Heart right ventricle (tissue), 16 donors: ENCODE results near the gene MRPL44. TPM values are rescaled to one million over a fixed set of nuclear protein-coding genes. Genes with fewer than 3 reads are reported as not detected.
A peak's percentile ranks its signal among the peaks of the same experiment; 100 is the strongest.
"Not testable (repeated sequence)": the region's sequence is repeated elsewhere in the genome, so short reads cannot be mapped to it uniquely, and the experiment has no call there.

Source experiments
- ATAC-seq, 8 donors: fragments of 200-7000 bp; cut with Tn5 transposase; one replicate each; pipeline ENCODE4 v1.9.1; 2020; ENCODE audit warnings: mild to moderate bottlenecking in 8 of 8, moderate library complexity in 8 of 8, moderate number of reproducible peaks in 1 of 8
- DNase-seq, 2 donors: peaks; one replicate each; pipeline ENCODE4 v3.0.0-alpha.2; 2020
- H3K27ac ChIP-seq, 10 donors: fragments of 200-600 bp; sonication (generic) in 2 of 10; one replicate each; pipeline versions ENCODE4 v1.5.0 to v1.8.0; 2020 to 2022; ENCODE audit warnings: mild to moderate bottlenecking in 3 of 10
- H3K27me3 ChIP-seq, 7 donors: fragments of 200-600 bp; one replicate each; pipeline ENCODE4 v1.8.0; 2021 to 2022; ENCODE audit warnings: mild to moderate bottlenecking in 2 of 7
- H3K36me3 ChIP-seq, 9 donors: fragments of 200-600 bp; sonication (generic) in 1 of 9; one replicate each; pipeline versions ENCODE4 v1.5.0 to v1.8.0; 2020 to 2022; ENCODE audit warnings: mild to moderate bottlenecking in 2 of 9
- H3K4me1 ChIP-seq, 9 donors: fragments of 200-600 bp; sonication (generic) in 1 of 9; one replicate each; pipeline versions ENCODE4 v1.5.0 to v1.8.0; 2020 to 2022; ENCODE audit warnings: mild to moderate bottlenecking in 4 of 9
- H3K4me3 ChIP-seq, 10 donors: fragments of 200-600 bp; sonication (generic) in 2 of 10; one replicate each; pipeline versions ENCODE4 v1.5.0 to v1.8.0; 2020 to 2022; ENCODE audit warnings: mild to moderate bottlenecking in 7 of 10, moderate library complexity in 2 of 10
- H3K9me3 ChIP-seq, 11 donors: fragments of 200-600 bp in 10 of 11; sonication (generic) in 2 of 11; one replicate each; pipeline versions ENCODE4 v1.5.0 to v1.8.0; 2013 to 2022; ENCODE audit warnings: mild to moderate bottlenecking in 2 of 11, control low read depth in 1 of 11, moderate library complexity in 1 of 11
- WGBS, 2 donors: extraction: QIAGEN DNeasy Blood & Tissue Kit; methylation state at CpG; one replicate each; pipeline ENCODE4 v1.1.7; 2013; ENCODE audit warnings: inconsistent platforms in 1 of 2; 5-methylcytosine and 5-hydroxymethylcytosine counted together
- intact Hi-C, 10 donors: fragments of 100-400 bp; cut with DNase I; formaldehyde crosslinking; loops; one replicate each; pipeline versions ENCODE4 v1.11.1 to v1.14.2; 2022
- polyA plus RNA-seq, 2 donors: library from polyadenylated mRNA; stranded (reverse); fragments of 200-250 nt; gene quantifications; one replicate each; pipeline ENCODE4 v1.2.3, GENCODE V29; 2013
- total RNA-seq, 10 donors: library from RNA; stranded (reverse); fragmentation: NEBNext Ultra II Directional in 3 of 10; extraction: Animal tissue kit (Norgen Biotek cat#: 25700) in 3 of 10; gene quantifications; one replicate each; pipeline versions ENCODE4 v1.2.1 to v1.2.4, GENCODE V29; 2021 to 2023
- TF ChIP-seq, protein P1 (sequence below), 9 donors: fragments of 200-600 bp; sonication (generic) in 2 of 9; IDR thresholded peaks; one replicate each; pipeline versions ENCODE4 v1.5.0 to v1.8.0; 2021 to 2022; ENCODE audit warnings: antibody characterized with exemption in 9 of 9, mild to moderate bottlenecking in 5 of 9, moderate library complexity in 1 of 9
- donor health status: Arrhythmogenic right ventricular cardiomyopathy.
- donor health status: ischemic (EF 13 %, LVEDD 7.1; RV severe dilation, severe dysfunction).
- donor health status: healthy with polysubstance abuse.
- donor health status: DM: no; HTN: yes; CAD: no.
- donor health status: DM: no; HTN: no; CAD: no.
- donor health status: ischemic (EF 25% LVEDD 6.9; RV normal size, moderate dysfunction).
- donor health status: ischemic (EF 25% LVEDD 5.7; RV mildly dilated, moderate dysfunction).
- donor health status: healthy.
- donor health status: DM: yes; HTN: yes; CAD: no.
- donor health status: Ischemic cardiomyopathy.
- donor health status: ischemic (EF 35%, LVEDD 5.7; RV mildly dilated, moderate dysfunction).
- donor health status: nonischemic (EF 11% LVEDD 7.7; RV severe dilation, severe dysfunction).
- donor health status: DM: yes; HTN: yes; CAD: no.
- donor health status: PGD.
- donor health status: ischemic (EF 29% LVEDD 5.4; RV normal size, mild dysfunction).
- donor health status: nonischemic (EF 23%, LVEDD 6.1; RV moderate dilation, normal function).

Gene MRPL44
- total and polyA plus RNA-seq, 12 donors: 11.3 to 47.5 (median 39.5) TPM

DNA sequence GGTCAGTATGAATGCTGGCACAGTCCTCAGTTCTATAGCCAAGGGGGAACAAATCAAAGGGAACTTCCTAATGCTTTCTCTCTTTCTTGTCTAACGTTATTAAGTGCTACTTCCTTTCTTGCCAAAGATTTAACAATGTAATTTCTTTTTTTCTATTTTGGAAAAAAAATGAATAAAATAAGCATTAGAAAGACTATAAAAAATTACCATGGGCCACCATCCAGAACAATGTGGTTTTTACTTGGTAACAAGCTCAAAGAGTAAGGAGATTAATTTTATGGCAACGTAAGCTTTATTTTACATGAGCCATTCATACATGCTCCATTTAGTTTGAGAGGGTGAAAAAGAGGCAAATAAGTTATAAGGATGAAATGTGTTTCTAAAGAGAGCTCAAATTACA, 41.7 kb downstream of the MRPL44 start:
- intact Hi-C loops: loop anchor here in 2 of 10 donors (5.0 to 10.0 kb wide), 2 partner anchors 283 to 656 kb away; no protein-coding TSS in a partner anchor
- no peak for DNase-seq
- Histone ChIP-seq H3K27me3 (no peaks in the 10 kb centered on the region), H3K4me1 (peaks cover 0 to 8% (median 0%) of the 10 kb centered on the region in 9 donors), H3K27ac (no peak overlapping the region), H3K4me3 (no peak overlapping the region), H3K36me3 (peaks cover 0 to 50% (median 0%) of the 10 kb centered on the region in 9 donors), H3K9me3 (peaks cover 0 to 4% (median 0%) of the 10 kb centered on the region in 11 donors)
- no peak for ATAC-seq
- TF ChIP-seq, protein P1, sequence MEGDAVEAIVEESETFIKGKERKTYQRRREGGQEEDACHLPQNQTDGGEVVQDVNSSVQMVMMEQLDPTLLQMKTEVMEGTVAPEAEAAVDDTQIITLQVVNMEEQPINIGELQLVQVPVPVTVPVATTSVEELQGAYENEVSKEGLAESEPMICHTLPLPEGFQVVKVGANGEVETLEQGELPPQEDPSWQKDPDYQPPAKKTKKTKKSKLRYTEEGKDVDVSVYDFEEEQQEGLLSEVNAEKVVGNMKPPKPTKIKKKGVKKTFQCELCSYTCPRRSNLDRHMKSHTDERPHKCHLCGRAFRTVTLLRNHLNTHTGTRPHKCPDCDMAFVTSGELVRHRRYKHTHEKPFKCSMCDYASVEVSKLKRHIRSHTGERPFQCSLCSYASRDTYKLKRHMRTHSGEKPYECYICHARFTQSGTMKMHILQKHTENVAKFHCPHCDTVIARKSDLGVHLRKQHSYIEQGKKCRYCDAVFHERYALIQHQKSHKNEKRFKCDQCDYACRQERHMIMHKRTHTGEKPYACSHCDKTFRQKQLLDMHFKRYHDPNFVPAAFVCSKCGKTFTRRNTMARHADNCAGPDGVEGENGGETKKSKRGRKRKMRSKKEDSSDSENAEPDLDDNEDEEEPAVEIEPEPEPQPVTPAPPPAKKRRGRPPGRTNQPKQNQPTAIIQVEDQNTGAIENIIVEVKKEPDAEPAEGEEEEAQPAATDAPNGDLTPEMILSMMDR (IDR thresholded peaks at IDR 0.05): no peak
- 70 to 81% methylated on average over 2 of the region's 2 CpGs for WGBS, 2 donors

DNA sequence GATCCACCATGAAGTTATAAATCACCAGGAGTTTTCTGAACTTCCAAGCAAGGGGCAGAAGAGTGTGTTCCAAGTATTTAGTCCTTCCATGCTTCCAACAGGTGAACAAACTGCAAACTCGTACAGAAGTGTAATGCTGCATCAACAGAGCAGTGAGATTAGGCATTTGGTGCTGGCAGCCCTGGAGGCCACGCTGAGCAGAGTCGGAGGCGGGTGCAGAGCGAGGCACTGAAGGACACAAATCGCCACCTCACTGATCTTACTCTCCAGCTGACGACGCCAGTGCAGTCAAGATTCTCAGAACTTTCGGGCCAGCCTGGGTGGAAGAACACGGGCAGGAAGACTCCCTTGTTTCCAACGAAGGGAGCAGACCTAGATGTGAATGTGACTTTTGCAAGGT, 42.6 kb downstream of the MRPL44 start:
- H3K4me3 ChIP-seq: no peak overlapping the region
- peaks cover 0 to 11% (median 0%) of the 10 kb centered on the region in 9 donors for H3K4me1 ChIP-seq
- peaks cover 0 to 50% (median 0%) of the 10 kb centered on the region in 9 donors for H3K36me3 ChIP-seq
- no peak for DNase-seq
- H3K27ac ChIP-seq: no peak overlapping the region
- WGBS, 2 donors: 83 to 86% methylated on average over 11 of the region's 11 CpGs
- H3K27me3 ChIP-seq: no peaks in the 10 kb centered on the region
- H3K9me3 ChIP-seq: peaks cover 0 to 4% (median 0%) of the 10 kb centered on the region in 11 donors
- ATAC-seq: no peak
- intact Hi-C loops: loop anchor here in 2 of 10 donors (5.0 to 10.0 kb wide), 2 partner anchors 282 to 655 kb away; no protein-coding TSS in a partner anchor
- TF ChIP-seq, protein P1 (IDR thresholded peaks at IDR 0.05): no peak

GRCh38 chr2:224000662-224001061, 43.4 kb downstream of the MRPL44 start:
- H3K27ac ChIP-seq, intact Hi-C loops, ATAC-seq, H3K9me3 ChIP-seq, H3K27me3 ChIP-seq, DNase-seq, H3K4me3 ChIP-seq: not testable (repeated sequence)
- peaks cover 0 to 50% (median 0%) of the 10 kb centered on the region in 9 donors for H3K36me3 ChIP-seq
- WGBS, 2 donors: 90 to 91% methylated on average over 5 of the region's 5 CpGs
- peaks cover 0 to 11% (median 0%) of the 10 kb centered on the region in 9 donors for H3K4me1 ChIP-seq

- peaks cover 0 to 4% (median 0%) of the 10 kb centered on the region in 11 donors for H3K9me3 ChIP-seq
- TF ChIP-seq, protein P1 (IDR thresholded peaks at IDR 0.05): no peak
- peak in 2 of 8 donors; percentile 33 to 51 for ATAC-seq
- intact Hi-C loops: no loop called here
- no peak overlapping the region for H3K4me3 ChIP-seq
- 68 to 71% methylated on average over 16 of the region's 16 CpGs for WGBS, 2 donors
- H3K4me1 ChIP-seq: peaks cover 0 to 16% (median 0%) of the 10 kb centered on the region in 9 donors
- DNase-seq: no peak
- H3K27me3 ChIP-seq: peaks cover 0 to 18% (median 0%) of the 10 kb centered on the region in 7 donors
- peaks cover 0 to 26% (median 0%) of the 10 kb centered on the region in 9 donors for H3K36me3 ChIP-seq
- no peak overlapping the region for H3K27ac ChIP-seq
Measured at GRCh38 chr2:224004105-224004695, 46.9 kb downstream of the MRPL44 start.
